ENCODE data around the gene KCNB1.

DNA sequence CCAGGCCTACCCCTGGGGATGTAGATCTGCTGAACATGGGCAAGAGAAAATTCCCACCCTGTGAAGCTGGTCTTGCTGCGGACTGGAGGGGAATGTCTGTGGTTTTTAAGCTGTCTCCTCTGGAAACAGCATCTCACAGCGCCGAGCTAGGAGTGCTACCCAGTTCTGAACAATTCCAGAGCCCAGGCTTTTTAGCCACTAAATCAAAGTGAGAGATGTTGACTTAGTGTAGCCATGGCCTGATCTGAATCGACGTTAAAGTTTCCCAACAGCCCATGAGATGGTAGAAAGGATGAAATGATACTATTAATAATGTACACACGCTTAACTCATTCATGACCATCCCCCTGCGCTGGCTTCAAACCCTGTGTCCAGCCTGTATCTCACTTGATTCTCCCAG, 63.7 kb downstream of the KCNB1 start:
- TF ChIP-seq POLR2A (IDR thresholded peaks at IDR 0.05) (no peak), CTCF (IDR thresholded peaks at IDR 0.05) (no peak)

Data from uterus (tissue), 2 donors.